HG03280 (cell line): Measurements from ENCODE around the gene DCAF15.

Experiments
- ATAC-seq: cut with Tn5 transposase; IDR thresholded peaks from one replicate; pipeline ENCODE4 v1.9.1; 2021; ENCODE audit warnings: mild to moderate bottlenecking, moderate library complexity; ENCODE audit not compliant: unreplicated experiment

DCAF15 gene

GRCh38 chr19:13974073-13974472 lies 21.8 kb downstream of the DCAF15 start:
- ATAC-seq: no peak

GRCh38 chr19:13975870-13976269 lies 23.6 kb downstream of the DCAF15 start:
- ATAC-seq: no peak

- no peak for ATAC-seq
Observed at GRCh38 chr19:13976446-13976845, 24.1 kb downstream of the DCAF15 start.

- no peak for ATAC-seq
Observed at GRCh38 chr19:13977803-13978202, 25.5 kb downstream of the DCAF15 start.

GRCh38 chr19:13978351-13979243 lies 26.3 kb downstream of the DCAF15 start:
- no peak for ATAC-seq

- ATAC-seq: no peak
Observed at GRCh38 chr19:13979244-13979615, 26.9 kb downstream of the DCAF15 start.

GRCh38 chr19:13979686-13980085 lies 27.4 kb downstream of the DCAF15 start:
- ATAC-seq: no peak

GRCh38 chr19:13980340-13980739 lies 28.0 kb downstream of the DCAF15 start:
- ATAC-seq: no peak

GRCh38 chr19:13981021-13981420 lies 28.7 kb downstream of the DCAF15 start:
- ATAC-seq: no peak

GRCh38 chr19:13981467-13981866 lies 29.2 kb downstream of the DCAF15 start:
- no peak for ATAC-seq

- no peak for ATAC-seq
Observed at GRCh38 chr19:13981988-13982501, 29.7 kb downstream of the DCAF15 start.

- no peak for ATAC-seq
Observed at GRCh38 chr19:13982773-13983172, 30.5 kb downstream of the DCAF15 start.

- no peak for ATAC-seq
Observed at GRCh38 chr19:13983213-13983889, 31.0 kb downstream of the DCAF15 start.

- no peak for ATAC-seq
Observed at GRCh38 chr19:13984186-13984585, 31.9 kb downstream of the DCAF15 start.

- no peak for ATAC-seq
Observed at GRCh38 chr19:13984875-13985741, 32.8 kb downstream of the DCAF15 start.

GRCh38 chr19:13985771-13986347 lies 33.5 kb downstream of the DCAF15 start:
- no peak for ATAC-seq

GRCh38 chr19:13986348-13986904 lies 34.1 kb downstream of the DCAF15 start:
- ATAC-seq: peak; percentile 76

- no peak for ATAC-seq
Observed at GRCh38 chr19:13987101-13987890, 35.0 kb downstream of the DCAF15 start.

GRCh38 chr19:13989487-13989886 lies 37.2 kb downstream of the DCAF15 start:
- ATAC-seq: no peak

- no peak for ATAC-seq
Observed at GRCh38 chr19:13990085-13990484, 37.8 kb downstream of the DCAF15 start.
